ENCODE measurements around the gene ASCL2. TPM values are rescaled to one million over a fixed set of nuclear protein-coding genes. Genes with fewer than 3 reads are reported as not detected.

ASCL2 gene
- total RNA-seq, 1 experiment from 2014 or later: 0.35 TPM

- no peaks in the 10 kb centered on the region for H3K27me3 ChIP-seq (ENCODE audit: insufficient read depth, low read length)
- no peaks in the 10 kb centered on the region for H3K23me2 ChIP-seq (ENCODE audit: insufficient read length, low read depth, low read length, poor library complexity, severe bottlenecking)
- Mint-ChIP-seq H3K27ac (no peak overlapping the region), H3K9me3 (peaks cover 0 to 3% of the 10 kb centered on the region in 2 experiments; a peak in 1 of 5 replicates), H3K36me3 (ENCODE audit: insufficient read depth in 1 of 3, low read depth in 3 of 3) (no peaks in the 10 kb centered on the region), H3K27me3 (ENCODE audit: low read depth) (peaks cover 13% of the 10 kb centered on the region), H3K4me3 (no peak overlapping the region), H3K4me1 (no peaks in the 10 kb centered on the region)
- H4K91ac ChIP-seq (ENCODE audit: insufficient read length, low read depth, low read length): no peak overlapping the region
- no peaks in the 10 kb centered on the region for H3K4me1 ChIP-seq (ENCODE audit: insufficient read depth, low read length)
- H3T11ph ChIP-seq (ENCODE audit: low read length): no peak overlapping the region
- H3K56ac ChIP-seq (ENCODE audit: insufficient read length, low read depth, low read length): no peak overlapping the region
- H2BK120ac ChIP-seq (ENCODE audit: low read depth, low read length, poor library complexity, severe bottlenecking): no peak overlapping the region
- H3K9ac ChIP-seq (ENCODE audit: extremely low read depth, insufficient read length, low read length): no peak overlapping the region
- WGBS (ENCODE audit: extremely low coverage, insufficient read length, low lambda C conversion rate): no CpG with 5 or more reads among the region's 34 CpGs
- no peak overlapping the region; the same call in 1 of the 2 replicates for H3K14ac ChIP-seq (ENCODE audit: insufficient read depth, low read length)
- no peaks in the 10 kb centered on the region for H4K20me1 ChIP-seq (ENCODE audit: control insufficient read depth, insufficient read depth, insufficient read length)
- no peak overlapping the region for H2BK15ac ChIP-seq (ENCODE audit: low read depth, low read length)
- H3K4me2 ChIP-seq (ENCODE audit: insufficient read depth, insufficient read length, low read length): no peak overlapping the region
- no peak overlapping the region for H3K4ac ChIP-seq (ENCODE audit: low read depth, low read length)
- no peak overlapping the region for H2BK5ac ChIP-seq (ENCODE audit: insufficient read length, low read length)
- no peaks in the 10 kb centered on the region for H3K9me3 ChIP-seq (ENCODE audit: control insufficient read depth, low read depth, low read length)
- no peak overlapping the region for H2BK20ac ChIP-seq (ENCODE audit: low read depth, low read length, poor library complexity, severe bottlenecking)
- no peak overlapping the region for H2BK12ac ChIP-seq (ENCODE audit: insufficient read length, low read depth, low read length)
- no peak for DNase-seq
- H2AFZ ChIP-seq (ENCODE audit: low read length): no peak overlapping the region
- no peak overlapping the region for H3K18ac ChIP-seq (ENCODE audit: insufficient read length, low read depth, low read length)
- no peak overlapping the region for H4K8ac ChIP-seq (replicated peaks; ENCODE audit: insufficient read length, low read depth, low read length)
- H3K27ac ChIP-seq (ENCODE audit: insufficient read length, low read depth, low read length): no peak overlapping the region
- H2AK5ac ChIP-seq (ENCODE audit: insufficient read length, low read length): no peak overlapping the region
- TF ChIP-seq CTCF (conservative IDR thresholded peaks at IDR 0.05): no peak
- H3K79me2 ChIP-seq (ENCODE audit: insufficient read depth, low read length): no peaks in the 10 kb centered on the region
- no peaks in the 10 kb centered on the region for H3K79me1 ChIP-seq (ENCODE audit: insufficient read depth, low read depth, low read length, poor library complexity, severe bottlenecking)
- no peak overlapping the region for H4K5ac ChIP-seq (ENCODE audit: insufficient read length, low read depth, low read length)
- H3K23ac ChIP-seq (ENCODE audit: insufficient read length, low read depth, low read length): no peak overlapping the region
Observed at GRCh38 chr11:2313051-2313951, 42.9 kb upstream of the ASCL2 start.

All from H9 (cell line).